Measurements from ENCODE around the gene SLC25A15.

- TF ChIP-seq CTCF (conservative IDR thresholded peaks at IDR 0.05 in 1 of 2, IDR thresholded peaks at IDR 0.05 in 1 of 2; ENCODE audit: low read depth in 1 of 2, low read length in 2 of 2) (no peak), EZH2 (IDR thresholded peaks at IDR 0.05; ENCODE audit: low read length, missing control alignments) (no peak)
Observed at GRCh38 chr13:40812724-40813445, 23.5 kb downstream of the SLC25A15 start.

Data from fibroblast of lung (primary cell).